HepG2 (cell line): ENCODE measurements around the gene EMC9. TPM values are rescaled to one million over a fixed set of nuclear protein-coding genes. Genes with fewer than 3 reads are reported as not detected.

Experiments used
- ATAC-seq: fragments of 200-7000 bp; cut with Tn5 transposase; 3 replicates; pipeline ENCODE4 v1.9.1; 2020; ENCODE audit warnings: mild to moderate bottlenecking, moderate library complexity
- BruUV-seq: library from RNA; stranded (reverse); fragments of 400-500 nt; replicated peaks from 2 replicates; lab custom pipeline; 2021; lab: Mats Ljungman, UMichigan
- CTCF ChIA-PET: fragments of 300-600 bp; formaldehyde crosslinking; extraction: SDS; loops from one replicate; lab custom pipeline; 2021; ENCODE audit warnings: low total read pairs, inconsistent platforms, low intra/inter-chr PET ratio; lab: Yijun Ruan, JAX
- POLR2A ChIA-PET: fragments of 350-600 bp; sonication (Branson Sonifier 250); formaldehyde crosslinking; loops from one replicate; lab custom pipeline; 2020; ENCODE audit warnings: antibody characterized with exemption, inconsistent platforms; lab: Yijun Ruan, JAX
- DNase-seq: peaks from one replicate; pipeline ENCODE4 v3.0.0-alpha.2; 2015; ENCODE audit warnings: low spot score
- FAIRE-seq: peaks from 3 replicates; lab custom pipeline; 2011; peaks lifted over from hg19 to GRCh38; lab: Jason Lieb, UNC
- H2AFZ ChIP-seq: one replicate; pipeline ENCODE4 v1.6.1; 2011; ENCODE audit warnings: low read length, inconsistent platforms
- H3K27ac ChIP-seq: fragments of 300-600 bp; 3 replicates; pipeline ENCODE4 v1.8.0; 2011; ENCODE audit warnings: mixed run types, mild to moderate bottlenecking, mixed read lengths, low read length, inconsistent platforms; ENCODE audit not compliant: insufficient read depth; ENCODE audit errors: extremely low read length
- H3K27me3 ChIP-seq, 2 experiments: fragments of 200-600 bp in 1 of 2; 2 replicates in 1 of 2; 3 replicates in 1 of 2; pipeline versions ENCODE4 v1.6.0 to v1.8.0; 2011; ENCODE audit warnings: low read length in 2 of 2, mild to moderate bottlenecking in 2 of 2, moderate library complexity in 2 of 2, inconsistent platforms in 1 of 2; ENCODE audit not compliant: insufficient read depth in 2 of 2, control insufficient read depth in 1 of 2
- H3K36me3 ChIP-seq, 2 experiments: fragments of 200-600 bp in 1 of 2; replicated peaks in 1 of 2; 2 replicates in 1 of 2; 3 replicates in 1 of 2; pipeline versions ENCODE4 v1.5.1 to v1.8.0; 2011; ENCODE audit warnings: low read length in 2 of 2, inconsistent platforms in 1 of 2; ENCODE audit not compliant: insufficient read depth in 2 of 2, control insufficient read depth in 1 of 2
- H3K4me1 ChIP-seq: 2 replicates; pipeline ENCODE4 v1.5.1; 2012; ENCODE audit warnings: low read length, inconsistent platforms; ENCODE audit not compliant: insufficient read depth
- H3K4me2 ChIP-seq: 2 replicates; pipeline ENCODE4 v1.6.0; 2011; ENCODE audit warnings: low read depth, low read length, inconsistent platforms
- H3K4me3 ChIP-seq, 3 experiments: fragments of 200-600 bp in 1 of 3; sonication (generic), shearing (Covaris generic) in 1 of 3; replicated peaks in 1 of 3; 2 replicates each; pipeline ENCODE4 v1.5.1; 2011 to 2016; ENCODE audit warnings: low read length in 3 of 3, inconsistent platforms in 2 of 3, low read depth in 2 of 3, mild to moderate bottlenecking in 2 of 3, control low read depth in 1 of 3, mixed read lengths in 1 of 3; ENCODE audit not compliant: insufficient read depth in 1 of 3
- H3K79me2 ChIP-seq: one replicate; pipeline ENCODE4 v1.6.1; 2011; ENCODE audit warnings: low read length, inconsistent platforms; ENCODE audit not compliant: insufficient read depth
- H3K9ac ChIP-seq: 2 replicates; pipeline ENCODE4 v1.6.0; 2011; ENCODE audit warnings: mild to moderate bottlenecking, low read depth, low read length, inconsistent platforms; ENCODE audit not compliant: insufficient read depth
- H3K9me3 ChIP-seq: 2 replicates; pipeline ENCODE4 v1.5.1; 2012; ENCODE audit warnings: mild to moderate bottlenecking, low read length
- H4K20me1 ChIP-seq: 2 replicates; pipeline ENCODE4 v1.6.0; 2011; ENCODE audit warnings: inconsistent platforms, mild to moderate bottlenecking, low read length, moderate library complexity; ENCODE audit not compliant: insufficient read depth
- DNMT3B ChIP-seq: conservative IDR thresholded peaks from 2 replicates; pipeline ENCODE4 v1.6.1; 2016; ENCODE audit warnings: missing biosample characterization, control low read depth
- NAIF1 ChIP-seq: sonication (generic); formaldehyde crosslinking; IDR thresholded peaks from 2 replicates; pipeline ENCODE4 v1.5.0; 2020; ENCODE audit warnings: mild to moderate bottlenecking, missing genetic modification reagents, borderline replicate concordance
- PTBP1 ChIP-seq: fragments of 200-400 bp; formaldehyde crosslinking; IDR thresholded peaks from 2 replicates; pipeline ENCODE4 v1.6.1; 2018; ENCODE audit warnings: low read length, low read depth; ENCODE audit not compliant: poor library complexity, severe bottlenecking
- SOX6 ChIP-seq, 2 experiments: fragments of 450-650 bp in 1 of 2; sonication (generic) in 1 of 2; formaldehyde crosslinking in 1 of 2; IDR thresholded peaks; 2 replicates each; pipeline versions ENCODE4 v1.4.0 to v1.6.1; 2017 to 2020; ENCODE audit warnings: antibody characterized with exemption in 1 of 2, mild to moderate bottlenecking in 1 of 2, missing genetic modification reagents in 1 of 2
- ZFP41 ChIP-seq: sonication (generic); formaldehyde crosslinking; IDR thresholded peaks from 2 replicates; pipeline ENCODE4 v1.4.0; 2020; ENCODE audit warnings: mild to moderate bottlenecking, missing genetic modification reagents, borderline replicate concordance
- ZMYM3 ChIP-seq: sonication (generic); formaldehyde crosslinking; IDR thresholded peaks from 2 replicates; pipeline ENCODE4 v1.5.1; 2020; ENCODE audit warnings: mild to moderate bottlenecking, missing genetic modification reagents
- ZNF292 ChIP-seq: sonication (generic); formaldehyde crosslinking; IDR thresholded peaks from 2 replicates; pipeline ENCODE4 v1.8.1; 2022; ENCODE audit warnings: mild to moderate bottlenecking, low read depth, missing genetic modification reagents, borderline replicate concordance
- ZNF460 ChIP-seq: sonication (generic); formaldehyde crosslinking; IDR thresholded peaks from 2 replicates; pipeline ENCODE4 v1.5.1; 2020; ENCODE audit warnings: missing genetic modification reagents, mild to moderate bottlenecking, borderline replicate concordance
- ZNF557 ChIP-seq: sonication (generic); formaldehyde crosslinking; IDR thresholded peaks from 2 replicates; pipeline ENCODE4 v1.4.0; 2020; ENCODE audit warnings: missing genetic modification reagents
- ZNF781 ChIP-seq: sonication (generic); formaldehyde crosslinking; IDR thresholded peaks from 2 replicates; pipeline ENCODE4 v1.5.1; 2020; ENCODE audit warnings: borderline replicate concordance, mild to moderate bottlenecking, missing genetic modification reagents; ENCODE audit errors: not compliant biosample characterization
- WGBS: methylation state at CpG from one replicate; pipeline ENCODE4 v1.1.6; 2017; ENCODE audit warnings: low lambda C conversion rate; 5-methylcytosine and 5-hydroxymethylcytosine counted together
- in situ Hi-C: cut with HindIII; loops from 2 replicates; pipeline ENCODE4 v1.10.0; 2017; ENCODE audit warnings: low pct_unique_long_range_greater_than_20kb; ENCODE audit not compliant: extremely low pct_ligation_motif_present
- intact Hi-C: fragments of 100-400 bp; cut with micrococcal nuclease; formaldehyde crosslinking; loops from one replicate; pipeline ENCODE4 v1.10.0; 2022; ENCODE audit not compliant: unreplicated experiment
- polyA plus RNA-seq, 8 experiments: library from polyadenylated mRNA; depleted of rRNA in 3 of 8; stranded (reverse) in 7 of 8; unstranded in 1 of 8; fragments of >200 nt; fragmentation: Illumina TruSeq in 4 of 8; extraction: Trizol in 4 of 8; gene quantifications; 2 replicates each; pipeline versions ENCODE4 v1.2.1 to v1.2.3, GENCODE V29; 2011 to 2016; ENCODE audit warnings: low read depth in 4 of 8, missing spikeins in 1 of 8, mixed read lengths in 1 of 8; ENCODE audit not compliant: insufficient read depth in 1 of 8
- total RNA-seq, 5 experiments: library from RNA; depleted of rRNA; stranded (reverse); fragments of >200 nt; fragmentation: Illumina TruSeq; extraction: Trizol; gene quantifications; 2 replicates each; pipeline ENCODE4 v1.2.3, GENCODE V29; 2016; ENCODE audit warnings: low read depth in 1 of 5
- TF ChIP-seq, protein P1 (sequence below): sonication (generic); formaldehyde crosslinking; IDR thresholded peaks from 2 replicates; pipeline ENCODE4 v1.4.0; 2020; ENCODE audit warnings: missing genetic modification reagents, borderline replicate concordance
- TF ChIP-seq, protein P2 (sequence below): sonication (generic); formaldehyde crosslinking; IDR thresholded peaks from 2 replicates; pipeline ENCODE4 v1.4.0; 2020; ENCODE audit warnings: mild to moderate bottlenecking, missing genetic modification reagents

Gene EMC9
- total and polyA plus RNA-seq, 2 of the 13 experiments (the other 11 are each of a cell fraction or from before 2014, with no cell fraction given), result 60.5 to 78.7 TPM

DNA sequence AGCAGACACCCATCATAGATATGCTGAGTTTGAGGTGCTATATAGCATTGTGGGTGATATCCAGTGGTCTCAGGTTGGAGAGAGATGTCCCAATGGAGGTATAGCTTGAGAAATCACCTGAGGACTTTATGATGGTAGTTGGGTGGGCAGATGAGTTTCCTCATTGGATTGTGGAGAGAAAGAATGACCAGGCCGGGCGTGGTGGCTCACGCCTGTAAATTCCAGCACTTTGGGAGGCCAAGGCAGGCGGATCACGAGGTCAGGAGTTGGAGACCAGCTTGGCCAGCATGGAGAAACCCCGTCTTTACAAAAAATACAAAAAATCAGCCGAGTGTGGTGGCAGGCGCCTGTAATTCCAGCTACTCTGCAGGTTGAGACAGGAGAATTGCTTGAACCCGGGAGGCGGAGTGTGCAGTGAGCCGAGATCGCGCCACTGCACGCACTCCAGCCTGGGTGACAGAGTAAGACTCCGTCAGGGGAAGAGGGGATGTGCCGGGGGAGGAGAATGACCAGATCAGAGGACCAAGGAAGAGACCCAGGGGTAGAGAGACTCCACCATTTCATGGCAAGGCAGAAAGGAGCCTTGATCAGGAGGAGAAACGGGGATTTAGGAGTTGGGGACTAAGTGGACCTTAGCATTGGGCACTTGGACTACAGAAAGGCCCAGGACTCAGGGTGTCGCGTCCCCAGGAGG lies 48.0 kb downstream of the EMC9 start:
- Histone ChIP-seq H3K4me3 (peak overlapping the region in 2 of 3 experiments; percentile 86 to 97; a peak in 3 of 6 replicates), H3K27ac (peak overlapping the region; percentile 71), H4K20me1 (0 out of 2 replicates have a peak, but pooled peaks cover 4% of the 10 kb centered on the region), H3K9me3 (no peaks in the 10 kb centered on the region), H3K9ac (peak overlapping the region; percentile 63), H3K36me3 (peaks cover 12 to 15% of the 10 kb centered on the region in 2 experiments), H3K79me2 (peaks cover 26% of the 10 kb centered on the region), H3K4me1 (peaks cover 63% of the 10 kb centered on the region), H3K4me2 (peak overlapping the region; percentile 72), H2AFZ (peak overlapping the region; percentile 21), H3K27me3 (peaks cover 0 to 6% of the 10 kb centered on the region in 2 experiments; a peak in 1 of 5 replicates)
- intact Hi-C loops (loop anchor here (5.0 kb wide), 2 partner anchors 111 to 481 kb away; no protein-coding TSS in a partner anchor), in situ Hi-C loops (loop anchor here (5.0 kb wide), 2 partner anchors 36 to 81 kb away; no protein-coding TSS in a partner anchor)
- FAIRE-seq, result no peak
- CTCF ChIA-PET, result interaction anchor here (1.1 to 3.3 kb wide), 4 partner anchors 16 to 79 kb away, joined by 3 to 15 read pairs (median 8); no protein-coding TSS in a partner anchor
- POLR2A ChIA-PET, result interaction anchor here (0.6 to 14.4 kb wide), 85 partner anchors 8 to 1504 kb away, joined by 3 to 627 read pairs (median 6); partner anchors contain the start of genes ACIN1, AJUBA, BCL2L2 and C14orf119
- no peak for DNase-seq
- WGBS, result 79% methylated on average over 19 of the region's 19 CpGs
- BruUV-seq, result TSS peak; percentile 55
- no peak for ATAC-seq
- TF ChIP-seq ZFP41 (CRISPR knock-in tag) (no peak), ZNF460 (CRISPR knock-in tag) (no peak), ZNF781 (CRISPR knock-in tag) (peak; percentile 49), ZNF292 (CRISPR knock-in tag) (0 out of 2 replicates have a peak, but pooled peaks have one; percentile 0), PTBP1 (no peak), SOX6 (IDR thresholded peaks at IDR 0.05) (no peak), SOX6 (CRISPR knock-in tag; IDR thresholded peaks at IDR 0.05) (no peak; the same call in 1 of the 2 replicates), NAIF1 (no peak), ZNF557 (CRISPR knock-in tag) (0 out of 2 replicates have a peak, but pooled peaks have one; percentile 35), ZMYM3 (CRISPR knock-in tag) (0 out of 2 replicates have a peak, but pooled peaks have one; percentile 6), DNMT3B (CRISPR knock-in tag) (peak; percentile 20; the same call in 1 of the 2 replicates)
- TF ChIP-seq, protein P1, sequence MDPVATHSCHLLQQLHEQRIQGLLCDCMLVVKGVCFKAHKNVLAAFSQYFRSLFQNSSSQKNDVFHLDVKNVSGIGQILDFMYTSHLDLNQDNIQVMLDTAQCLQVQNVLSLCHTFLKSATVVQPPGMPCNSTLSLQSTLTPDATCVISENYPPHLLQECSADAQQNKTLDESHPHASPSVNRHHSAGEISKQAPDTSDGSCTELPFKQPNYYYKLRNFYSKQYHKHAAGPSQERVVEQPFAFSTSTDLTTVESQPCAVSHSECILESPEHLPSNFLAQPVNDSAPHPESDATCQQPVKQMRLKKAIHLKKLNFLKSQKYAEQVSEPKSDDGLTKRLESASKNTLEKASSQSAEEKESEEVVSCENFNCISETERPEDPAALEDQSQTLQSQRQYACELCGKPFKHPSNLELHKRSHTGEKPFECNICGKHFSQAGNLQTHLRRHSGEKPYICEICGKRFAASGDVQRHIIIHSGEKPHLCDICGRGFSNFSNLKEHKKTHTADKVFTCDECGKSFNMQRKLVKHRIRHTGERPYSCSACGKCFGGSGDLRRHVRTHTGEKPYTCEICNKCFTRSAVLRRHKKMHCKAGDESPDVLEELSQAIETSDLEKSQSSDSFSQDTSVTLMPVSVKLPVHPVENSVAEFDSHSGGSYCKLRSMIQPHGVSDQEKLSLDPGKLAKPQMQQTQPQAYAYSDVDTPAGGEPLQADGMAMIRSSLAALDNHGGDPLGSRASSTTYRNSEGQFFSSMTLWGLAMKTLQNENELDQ (CRISPR knock-in tag), result no peak
- TF ChIP-seq, protein P2, sequence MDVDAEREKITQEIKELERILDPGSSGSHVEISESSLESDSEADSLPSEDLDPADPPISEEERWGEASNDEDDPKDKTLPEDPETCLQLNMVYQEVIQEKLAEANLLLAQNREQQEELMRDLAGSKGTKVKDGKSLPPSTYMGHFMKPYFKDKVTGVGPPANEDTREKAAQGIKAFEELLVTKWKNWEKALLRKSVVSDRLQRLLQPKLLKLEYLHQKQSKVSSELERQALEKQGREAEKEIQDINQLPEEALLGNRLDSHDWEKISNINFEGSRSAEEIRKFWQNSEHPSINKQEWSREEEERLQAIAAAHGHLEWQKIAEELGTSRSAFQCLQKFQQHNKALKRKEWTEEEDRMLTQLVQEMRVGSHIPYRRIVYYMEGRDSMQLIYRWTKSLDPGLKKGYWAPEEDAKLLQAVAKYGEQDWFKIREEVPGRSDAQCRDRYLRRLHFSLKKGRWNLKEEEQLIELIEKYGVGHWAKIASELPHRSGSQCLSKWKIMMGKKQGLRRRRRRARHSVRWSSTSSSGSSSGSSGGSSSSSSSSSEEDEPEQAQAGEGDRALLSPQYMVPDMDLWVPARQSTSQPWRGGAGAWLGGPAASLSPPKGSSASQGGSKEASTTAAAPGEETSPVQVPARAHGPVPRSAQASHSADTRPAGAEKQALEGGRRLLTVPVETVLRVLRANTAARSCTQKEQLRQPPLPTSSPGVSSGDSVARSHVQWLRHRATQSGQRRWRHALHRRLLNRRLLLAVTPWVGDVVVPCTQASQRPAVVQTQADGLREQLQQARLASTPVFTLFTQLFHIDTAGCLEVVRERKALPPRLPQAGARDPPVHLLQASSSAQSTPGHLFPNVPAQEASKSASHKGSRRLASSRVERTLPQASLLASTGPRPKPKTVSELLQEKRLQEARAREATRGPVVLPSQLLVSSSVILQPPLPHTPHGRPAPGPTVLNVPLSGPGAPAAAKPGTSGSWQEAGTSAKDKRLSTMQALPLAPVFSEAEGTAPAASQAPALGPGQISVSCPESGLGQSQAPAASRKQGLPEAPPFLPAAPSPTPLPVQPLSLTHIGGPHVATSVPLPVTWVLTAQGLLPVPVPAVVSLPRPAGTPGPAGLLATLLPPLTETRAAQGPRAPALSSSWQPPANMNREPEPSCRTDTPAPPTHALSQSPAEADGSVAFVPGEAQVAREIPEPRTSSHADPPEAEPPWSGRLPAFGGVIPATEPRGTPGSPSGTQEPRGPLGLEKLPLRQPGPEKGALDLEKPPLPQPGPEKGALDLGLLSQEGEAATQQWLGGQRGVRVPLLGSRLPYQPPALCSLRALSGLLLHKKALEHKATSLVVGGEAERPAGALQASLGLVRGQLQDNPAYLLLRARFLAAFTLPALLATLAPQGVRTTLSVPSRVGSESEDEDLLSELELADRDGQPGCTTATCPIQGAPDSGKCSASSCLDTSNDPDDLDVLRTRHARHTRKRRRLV, result no peak
